ENCODE results near the gene NPAS4. TPM values are rescaled to one million over a fixed set of nuclear protein-coding genes. Genes with fewer than 3 reads are reported as not detected.

The NPAS4 gene
- total and polyA plus RNA-seq, 11 donors = 0.04 to 0.75 TPM; not detected in 9

GRCh38 chr11:66451663-66452062, 30.8 kb downstream of the NPAS4 start:
- no peak for TF ChIP-seq CTCF (IDR thresholded peaks at IDR 0.05)
- no peak for TF ChIP-seq POLR2A (IDR thresholded peaks at IDR 0.05)
- no peak overlapping the region for H3K4me3 ChIP-seq
- no peaks in the 10 kb centered on the region for H3K36me3 ChIP-seq
- no peaks in the 10 kb centered on the region for H3K27me3 ChIP-seq
- DNase-seq (no peak), ATAC-seq (no peak)
- WGBS, 4 donors = 80 to 90% (median 85%) methylated on average over 4 of the region's 4 CpGs
- intact Hi-C loops (cut with DNase I) = no loop called here
- no peaks in the 10 kb centered on the region for H3K4me1 ChIP-seq
- no peaks in the 10 kb centered on the region for H3K9me3 ChIP-seq
- H3K27ac ChIP-seq = no peak overlapping the region

GRCh38 chr11:66454247-66454646, 33.4 kb downstream of the NPAS4 start:
- TF ChIP-seq CTCF (IDR thresholded peaks at IDR 0.05) (no peak), POLR2A (IDR thresholded peaks at IDR 0.05) (no peak)
- Histone ChIP-seq H3K27me3 (no peaks in the 10 kb centered on the region), H3K27ac (no peak overlapping the region), H3K4me3 (no peak overlapping the region), H3K9me3 (no peaks in the 10 kb centered on the region), H3K4me1 (peaks cover 0 to 4% (median 0%) of the 10 kb centered on the region in 12 donors), H3K36me3 (no peaks in the 10 kb centered on the region)
- intact Hi-C loops (cut with DNase I) = no loop called here
- no peak for ATAC-seq
- DNase-seq = no peak
- 38 to 50% (median 45%) methylated on average over 6 of the region's 6 CpGs for WGBS, 4 donors

GRCh38 chr11:66454828-66455227, 34.0 kb downstream of the NPAS4 start:
- no peak for TF ChIP-seq POLR2A (IDR thresholded peaks at IDR 0.05)
- TF ChIP-seq CTCF (IDR thresholded peaks at IDR 0.05) = no peak
- Histone ChIP-seq H3K27me3 (no peaks in the 10 kb centered on the region), H3K36me3 (no peaks in the 10 kb centered on the region), H3K4me1 (peaks cover 0 to 4% (median 0%) of the 10 kb centered on the region in 12 donors), H3K27ac (no peak overlapping the region), H3K9me3 (no peaks in the 10 kb centered on the region), H3K4me3 (no peak overlapping the region)
- WGBS, 4 donors = 43 to 67% (median 55%) methylated on average over 3 of the region's 3 CpGs
- DNase-seq (no peak), ATAC-seq (no peak)
- intact Hi-C loops (cut with DNase I) = no loop called here

- Histone ChIP-seq H3K4me1 (peaks cover 0 to 4% (median 0%) of the 10 kb centered on the region in 12 donors), H3K9me3 (peaks cover 0 to 6% (median 0%) of the 10 kb centered on the region in 12 donors), H3K27me3 (no peaks in the 10 kb centered on the region), H3K4me3 (no peak overlapping the region), H3K27ac (no peak overlapping the region), H3K36me3 (no peaks in the 10 kb centered on the region)
- WGBS, 4 donors = 82 to 90% (median 85%) methylated on average over 6 of the region's 6 CpGs
- intact Hi-C loops (cut with DNase I) = no loop called here
- TF ChIP-seq CTCF (IDR thresholded peaks at IDR 0.05) (no peak), POLR2A (IDR thresholded peaks at IDR 0.05) (no peak)
- ATAC-seq (no peak), DNase-seq (no peak)
These were observed 37.0 kb downstream of the NPAS4 start for GRCh38 chr11:66457826-66458225.

Measured in heart left ventricle (tissue), 16 donors.